GM12872 (cell line): Measurements from ENCODE around the gene TLR2.

Source experiments
- CTCF ChIP-seq: IDR thresholded peaks from 3 replicates; pipeline ENCODE4 v1.5.1; 2011; ENCODE audit warnings: low read depth, mild to moderate bottlenecking, low read length, moderate library complexity; ENCODE audit not compliant: insufficient read depth

The TLR2 gene

DNA sequence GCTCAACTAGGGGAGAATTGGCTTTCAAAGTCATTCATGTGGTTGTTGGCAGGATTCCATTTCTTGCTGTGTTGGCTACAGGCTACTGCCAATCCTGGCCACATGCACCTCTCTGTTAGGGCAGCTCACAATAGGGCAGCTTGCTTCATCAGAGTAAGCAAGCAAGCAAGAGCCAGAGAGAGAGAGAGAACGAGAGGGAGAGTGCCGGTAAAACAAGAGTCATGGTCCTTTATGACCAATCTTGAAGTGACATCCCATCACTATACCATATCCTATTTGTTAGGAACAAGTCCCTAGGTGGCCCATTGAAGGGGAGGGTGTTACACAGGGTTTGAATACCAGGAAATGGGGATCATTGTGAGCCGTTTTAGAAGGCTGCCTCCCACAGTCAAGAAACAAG is 33.0 kb upstream of the TLR2 start:
- no peak for TF ChIP-seq CTCF

DNA sequence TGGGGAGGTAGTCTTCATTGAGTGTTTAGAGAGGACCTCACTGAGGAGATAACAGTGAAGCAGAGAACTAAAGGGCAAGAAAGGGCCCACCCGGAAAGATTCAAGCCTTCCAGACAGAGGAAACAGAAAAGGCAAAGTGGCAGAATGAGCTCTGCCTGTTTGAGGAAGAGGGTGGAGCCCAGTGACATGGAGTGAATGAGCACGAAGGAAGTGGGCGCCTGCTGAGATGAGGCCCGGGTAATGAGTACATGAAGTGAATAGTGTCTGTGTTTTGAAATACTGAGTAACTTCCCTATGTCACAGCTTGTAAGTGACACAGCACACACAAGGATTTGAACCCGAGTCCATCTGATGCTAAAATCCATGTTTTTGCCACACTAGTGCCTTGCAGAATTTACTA is 32.5 kb upstream of the TLR2 start:
- no peak for TF ChIP-seq CTCF

DNA sequence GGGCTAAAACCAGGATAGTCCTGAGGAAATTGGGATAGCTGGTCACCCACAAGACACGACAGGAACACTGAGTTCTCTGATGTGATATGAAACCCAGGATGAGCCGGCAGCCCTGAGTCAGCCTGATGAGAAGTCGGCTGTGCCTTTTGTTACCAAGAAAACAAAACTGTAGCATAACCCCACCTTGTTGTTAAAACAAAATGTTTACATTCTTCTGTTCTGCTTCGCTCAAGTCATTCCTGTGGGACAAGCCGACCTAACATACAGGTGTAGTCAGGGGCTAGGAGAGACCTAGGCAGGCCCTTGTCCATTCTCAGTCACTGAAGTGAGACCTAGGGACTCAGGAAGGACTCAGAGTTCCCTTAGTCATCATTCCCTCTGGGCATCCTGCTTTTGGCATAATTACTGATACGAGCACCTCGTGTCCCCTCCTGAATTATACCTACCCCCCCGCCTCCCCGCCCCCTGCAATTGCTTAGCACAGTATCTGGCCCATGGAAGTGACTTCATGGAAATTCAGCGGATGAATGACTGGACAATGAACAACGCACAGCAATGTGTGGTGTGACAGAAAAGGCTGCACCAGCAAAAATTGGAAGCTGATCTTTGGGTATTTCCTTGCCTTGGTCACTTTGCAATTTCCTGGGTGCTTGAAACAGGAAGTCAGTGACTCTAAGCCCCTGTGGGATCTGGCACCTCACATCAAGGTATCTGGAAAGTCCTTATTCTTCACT is 31.9 kb upstream of the TLR2 start:
- TF ChIP-seq CTCF: no peak

DNA sequence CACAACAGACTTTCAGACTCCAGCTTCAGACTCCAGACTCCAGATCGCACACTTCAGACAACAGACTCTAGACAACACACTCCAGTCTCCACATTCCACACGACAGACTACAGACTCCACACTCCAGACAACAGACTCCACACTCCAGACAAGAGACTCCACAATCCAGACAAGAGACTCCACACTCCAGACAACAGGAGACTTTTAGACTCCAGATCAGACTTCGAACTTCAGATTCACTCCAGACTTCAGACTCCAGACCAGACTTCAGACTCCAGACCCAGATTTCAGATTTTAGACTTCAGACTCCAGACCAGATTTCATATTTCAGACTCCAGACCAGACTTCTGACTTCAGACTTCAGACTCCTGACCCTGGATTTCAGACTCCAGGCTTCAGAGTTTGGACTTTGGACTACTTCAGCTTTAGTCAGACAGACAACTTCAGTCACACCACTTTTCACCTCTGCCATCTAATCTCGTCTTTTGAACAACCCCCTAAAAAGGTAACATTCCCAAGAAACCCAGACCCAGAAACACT is 29.0 kb upstream of the TLR2 start:
- TF ChIP-seq CTCF: no peak

- TF ChIP-seq CTCF: no peak
Observed at GRCh38 chr4:153655928-153656327, 28.2 kb upstream of the TLR2 start.

GRCh38 chr4:153661215-153661822 is 22.8 kb upstream of the TLR2 start:
- no peak for TF ChIP-seq CTCF

DNA sequence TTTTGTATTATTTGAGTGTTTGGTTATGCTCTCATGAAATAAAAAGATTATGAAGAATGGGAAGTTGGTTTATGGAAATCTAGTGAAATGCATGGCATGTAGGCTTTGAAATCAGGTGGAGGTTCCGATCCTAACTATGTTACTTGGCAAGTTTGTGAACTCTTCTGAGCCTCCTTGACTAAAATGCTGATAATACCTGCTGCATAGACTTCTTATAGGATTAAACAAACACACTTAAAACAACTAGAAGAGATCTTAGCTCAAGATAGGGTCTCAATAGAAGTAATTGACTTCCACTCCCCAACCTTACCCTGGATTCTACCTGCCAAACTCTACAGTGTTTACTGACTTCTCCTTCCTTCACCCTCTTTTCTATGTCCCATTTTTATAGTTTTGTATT is 22.2 kb upstream of the TLR2 start:
- TF ChIP-seq CTCF: no peak
